Upper lobe of left lung (tissue), 6 donors: ENCODE data around the gene STOM. TPM values are rescaled to one million over a fixed set of nuclear protein-coding genes. Genes with fewer than 3 reads are reported as not detected.
A peak's percentile ranks its signal among the peaks of the same experiment; 100 is the strongest.

Source experiments
- ATAC-seq, 2 donors: fragments of 200-7000 bp; cut with Tn5 transposase; one replicate each; pipeline ENCODE4 v1.9.1; 2022; ENCODE audit warnings: mild to moderate bottlenecking in 2 of 2, moderate library complexity in 2 of 2; ENCODE audit not compliant: low FRiP score in 2 of 2
- DNase-seq, 2 donors: peaks; one replicate each; pipeline ENCODE4 v3.0.0-alpha.2; 2019 to 2020
- H3K27ac ChIP-seq, 4 donors: fragments of 200-600 bp; sonication (generic); one replicate each; pipeline ENCODE4 v1.5.1; 2016 to 2019
- H3K27me3 ChIP-seq, 4 donors: fragments of 200-600 bp; sonication (generic); one replicate each; pipeline ENCODE4 v1.5.1; 2017 to 2019
- H3K36me3 ChIP-seq, 4 donors: fragments of 200-600 bp; sonication (generic); one replicate each; pipeline ENCODE4 v1.5.1; 2016 to 2019
- H3K4me1 ChIP-seq, 4 donors: fragments of 200-600 bp; sonication (generic); one replicate each; pipeline ENCODE4 v1.5.1; 2018 to 2019
- H3K4me3 ChIP-seq, 4 donors: fragments of 200-600 bp; sonication (generic); one replicate each; pipeline ENCODE4 v1.5.1; 2017 to 2019; ENCODE audit warnings: mild to moderate bottlenecking in 2 of 4, moderate library complexity in 1 of 4
- H3K9me3 ChIP-seq, 4 donors: fragments of 200-600 bp; sonication (generic); one replicate each; pipeline ENCODE4 v1.5.1; 2018 to 2019
- EP300 ChIP-seq, 4 donors: sonication (generic); formaldehyde crosslinking; IDR thresholded peaks; one replicate each; pipeline ENCODE4 v1.5.1; 2017; ENCODE audit warnings: antibody characterized with exemption in 4 of 4, control low read depth in 2 of 4
- POLR2A ChIP-seq, 4 donors: fragments of 450-650 bp; IDR thresholded peaks; one replicate each; pipeline ENCODE4 v1.5.1; 2016 to 2017; ENCODE audit warnings: antibody characterized with exemption in 4 of 4, mild to moderate bottlenecking in 2 of 4
- POLR2AphosphoS5 ChIP-seq, 2 donors: sonication (generic); formaldehyde crosslinking; IDR thresholded peaks; one replicate each; pipeline ENCODE4 v1.5.1; 2017; ENCODE audit warnings: antibody characterized with exemption in 2 of 2
- WGBS, 2 donors: methylation state at CpG; one replicate each; pipeline ENCODE4 v1.1.5; 2017 to 2018; 5-methylcytosine and 5-hydroxymethylcytosine counted together
- total RNA-seq, 6 donors: library from RNA; depleted of rRNA in 4 of 6; stranded (reverse); fragments of >200 nt in 4 of 6; gene quantifications; one replicate each; pipeline versions ENCODE4 v1.1.0 to v1.2.1, GENCODE V29; 2016 to 2021
- TF ChIP-seq, protein P1 (sequence below), 6 experiments: fragments of 450-650 bp in 4 of 6; fragments of 200-600 bp in 2 of 6; sonication (generic) in 2 of 6; IDR thresholded peaks; one replicate each; pipeline ENCODE4 v1.5.1; 2016 to 2019; ENCODE audit warnings: antibody characterized with exemption in 6 of 6
- donor health status: DM: no; HTN: no; CAD: no; lungs with moderate emphysema.
- donor health status: DM: no; HTN: yes; CAD: no; lungs with severe emphysema.

Gene STOM
- total RNA-seq, 6 donors from 2014 or later: 96.4 to 480 (median 362) TPM

DNA sequence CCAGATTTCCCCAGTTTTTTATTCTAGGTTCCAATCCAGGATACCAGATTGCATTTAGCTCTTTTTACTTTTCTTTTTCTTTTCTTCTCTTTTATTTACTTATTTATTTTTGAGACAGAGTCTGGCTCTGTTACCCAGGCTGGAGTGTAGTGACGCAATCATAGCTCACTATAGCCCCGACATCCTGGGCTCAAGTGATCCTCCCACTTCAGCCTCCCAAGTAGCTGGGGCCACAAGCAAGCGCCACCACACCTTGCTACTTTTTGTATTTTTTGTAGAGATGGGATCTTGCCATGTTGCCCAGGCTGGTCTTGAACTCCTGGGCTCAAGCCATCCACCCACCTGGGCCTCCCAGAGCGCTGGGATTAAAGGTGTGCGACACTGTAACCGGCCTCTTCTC is 53.7 kb downstream of the STOM start:
- no peak overlapping the region for H3K27ac ChIP-seq
- H3K4me1 ChIP-seq: peaks cover 12 to 13% (median 13%) of the 10 kb centered on the region in 4 donors
- H3K9me3 ChIP-seq: no peaks in the 10 kb centered on the region
- no peak for TF ChIP-seq POLR2AphosphoS5 (IDR thresholded peaks at IDR 0.05)
- H3K36me3 ChIP-seq: peaks cover 38 to 98% (median 74%) of the 10 kb centered on the region in 4 donors
- no peak for DNase-seq
- ATAC-seq: no peak
- H3K27me3 ChIP-seq: no peaks in the 10 kb centered on the region
- WGBS, 2 donors: 89 to 90% methylated on average over 6 of the region's 6 CpGs
- H3K4me3 ChIP-seq: no peak overlapping the region

DNA sequence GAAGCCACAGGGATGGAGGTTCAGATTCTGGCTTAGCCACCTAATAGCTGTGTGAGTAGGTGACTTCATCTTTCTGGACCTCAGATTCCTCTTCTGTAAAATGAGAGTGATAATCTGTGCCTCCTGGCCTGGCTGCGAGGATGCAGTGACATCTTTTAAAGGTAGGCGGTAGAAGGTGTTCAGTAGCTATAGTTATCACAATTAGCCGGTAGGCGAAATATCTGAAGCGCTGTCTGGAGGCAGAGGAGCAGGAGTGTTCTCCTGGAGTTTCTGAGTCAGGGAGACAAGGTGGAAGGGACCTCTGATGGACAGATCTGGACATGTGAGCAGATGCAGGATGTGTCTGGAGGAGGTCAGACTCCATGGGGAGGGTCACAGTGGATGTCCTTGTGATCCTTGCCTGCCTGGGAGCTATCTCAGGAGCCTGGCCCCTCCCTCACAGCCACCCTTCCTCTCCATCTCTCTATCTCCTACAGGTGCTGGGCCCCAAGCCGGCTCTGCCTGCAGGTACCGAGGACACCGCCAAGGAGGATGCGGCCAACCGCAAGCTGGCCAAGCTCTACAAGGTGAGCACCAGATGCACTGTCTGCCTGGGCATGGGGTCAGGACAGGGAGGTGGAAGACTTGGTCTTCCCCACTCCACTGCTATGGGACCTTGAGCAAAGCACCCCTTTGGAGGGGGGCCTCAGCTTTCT is 56.4 kb downstream of the STOM start:
- WGBS, 2 donors: 95 to 99% methylated on average over 6 to 10 of the region's 10 CpGs
- DNase-seq: no peak

DNA sequence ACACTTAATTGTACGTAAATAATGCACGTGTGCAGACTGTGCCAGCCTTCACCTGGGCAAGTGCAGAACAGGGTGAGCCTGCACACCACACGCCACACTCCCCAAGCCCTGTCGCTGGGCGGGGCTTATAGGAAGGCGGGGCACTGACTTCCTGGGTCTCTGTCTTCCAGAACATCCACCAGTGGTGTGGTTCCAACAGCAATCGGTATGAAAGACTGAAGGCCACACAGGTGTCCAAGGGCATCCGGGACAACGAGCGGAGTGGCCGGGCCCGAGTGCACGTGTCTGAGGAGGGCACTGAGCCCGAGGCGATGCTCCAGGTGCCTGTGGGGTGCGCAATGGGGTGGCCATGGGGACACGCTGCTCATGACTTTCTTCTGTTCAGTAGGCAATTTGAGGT is 57.9 kb downstream of the STOM start:
- no peaks in the 10 kb centered on the region for H3K27me3 ChIP-seq
- TF ChIP-seq, protein P1, sequence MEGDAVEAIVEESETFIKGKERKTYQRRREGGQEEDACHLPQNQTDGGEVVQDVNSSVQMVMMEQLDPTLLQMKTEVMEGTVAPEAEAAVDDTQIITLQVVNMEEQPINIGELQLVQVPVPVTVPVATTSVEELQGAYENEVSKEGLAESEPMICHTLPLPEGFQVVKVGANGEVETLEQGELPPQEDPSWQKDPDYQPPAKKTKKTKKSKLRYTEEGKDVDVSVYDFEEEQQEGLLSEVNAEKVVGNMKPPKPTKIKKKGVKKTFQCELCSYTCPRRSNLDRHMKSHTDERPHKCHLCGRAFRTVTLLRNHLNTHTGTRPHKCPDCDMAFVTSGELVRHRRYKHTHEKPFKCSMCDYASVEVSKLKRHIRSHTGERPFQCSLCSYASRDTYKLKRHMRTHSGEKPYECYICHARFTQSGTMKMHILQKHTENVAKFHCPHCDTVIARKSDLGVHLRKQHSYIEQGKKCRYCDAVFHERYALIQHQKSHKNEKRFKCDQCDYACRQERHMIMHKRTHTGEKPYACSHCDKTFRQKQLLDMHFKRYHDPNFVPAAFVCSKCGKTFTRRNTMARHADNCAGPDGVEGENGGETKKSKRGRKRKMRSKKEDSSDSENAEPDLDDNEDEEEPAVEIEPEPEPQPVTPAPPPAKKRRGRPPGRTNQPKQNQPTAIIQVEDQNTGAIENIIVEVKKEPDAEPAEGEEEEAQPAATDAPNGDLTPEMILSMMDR (IDR thresholded peaks at IDR 0.05): no peak
- TF ChIP-seq EP300 (IDR thresholded peaks at IDR 0.05) (no peak), POLR2AphosphoS5 (IDR thresholded peaks at IDR 0.05) (no peak), POLR2A (IDR thresholded peaks at IDR 0.05) (no peak)
- H3K36me3 ChIP-seq: peaks cover 33 to 92% (median 65%) of the 10 kb centered on the region in 4 donors
- DNase-seq (peak in 1 of 2 donors; percentile 52), ATAC-seq (no peak)
- WGBS, 2 donors: 93 to 96% methylated on average over 12 to 17 of the region's 17 CpGs
- no peaks in the 10 kb centered on the region for H3K9me3 ChIP-seq
- no peak overlapping the region for H3K4me3 ChIP-seq
- H3K27ac ChIP-seq: no peak overlapping the region
- no peaks in the 10 kb centered on the region for H3K4me1 ChIP-seq

More for the DNA sequence above, 56.4 kb downstream of the STOM start:
- no peak overlapping the region for H3K27ac ChIP-seq
- ATAC-seq: no peak
- no peak overlapping the region for H3K4me3 ChIP-seq
- peaks cover 42 to 92% (median 72%) of the 10 kb centered on the region in 4 donors for H3K36me3 ChIP-seq
- TF ChIP-seq, protein P1 (IDR thresholded peaks at IDR 0.05): no peak
- TF ChIP-seq EP300 (IDR thresholded peaks at IDR 0.05): no peak
- no peak for TF ChIP-seq POLR2A (IDR thresholded peaks at IDR 0.05)
- no peak for TF ChIP-seq POLR2AphosphoS5 (IDR thresholded peaks at IDR 0.05)
- H3K9me3 ChIP-seq: no peaks in the 10 kb centered on the region
- H3K4me1 ChIP-seq: no peaks in the 10 kb centered on the region
- no peaks in the 10 kb centered on the region for H3K27me3 ChIP-seq

DNA sequence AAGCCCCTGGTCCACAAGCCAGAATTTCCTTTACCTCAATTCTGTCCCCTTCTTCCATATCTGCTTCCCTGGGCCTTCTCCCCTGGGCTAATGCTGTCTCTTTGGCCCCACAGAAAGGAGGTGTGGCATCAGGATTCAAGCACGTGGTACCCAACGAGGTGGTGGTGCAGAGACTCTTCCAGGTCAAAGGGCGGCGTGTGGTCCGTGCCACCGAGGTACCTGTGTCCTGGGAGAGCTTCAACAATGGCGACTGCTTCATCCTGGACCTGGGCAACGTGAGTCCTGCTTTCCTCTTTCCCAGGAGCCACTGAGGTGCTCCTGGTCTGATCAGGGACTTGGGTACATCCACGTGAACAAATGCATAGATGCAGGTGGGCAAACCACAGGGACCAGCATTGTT is 59.5 kb downstream of the STOM start:
- 79 to 94% methylated on average over 8 to 9 of the region's 9 CpGs for WGBS, 2 donors

DNA sequence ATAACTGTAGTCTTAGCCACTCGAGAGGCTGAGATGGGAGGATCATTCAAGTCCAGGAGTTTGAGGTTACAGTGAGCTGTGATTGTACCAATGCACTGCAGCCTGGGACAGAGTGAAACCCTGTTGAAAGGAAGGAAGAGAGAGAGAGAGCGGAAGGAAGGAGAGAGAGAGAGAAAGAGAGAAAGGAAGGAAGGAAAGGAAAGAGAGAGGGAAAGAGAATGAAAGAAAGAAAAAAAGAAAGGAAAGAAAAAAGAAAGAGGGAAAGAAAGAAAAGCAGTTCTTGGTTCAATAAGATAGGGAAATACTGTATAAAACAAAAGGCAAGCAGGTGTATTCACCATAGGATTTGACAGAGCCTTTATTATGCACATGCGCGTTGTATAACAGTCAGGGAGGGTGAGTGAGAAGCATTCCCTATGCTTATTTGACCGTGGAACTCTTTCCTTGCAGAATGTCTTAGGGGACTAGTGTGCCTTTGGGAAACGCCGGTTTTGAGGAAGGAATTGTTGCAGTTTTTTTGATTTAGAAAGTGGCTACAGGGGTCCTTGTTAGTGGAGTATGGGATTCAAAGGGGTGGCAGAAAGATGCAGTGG is 60.1 kb downstream of the STOM start:
- Histone ChIP-seq H3K27me3 (no peaks in the 10 kb centered on the region), H3K27ac (no peak overlapping the region), H3K4me3 (no peak overlapping the region), H3K36me3 (peaks cover 30 to 90% (median 58%) of the 10 kb centered on the region in 4 donors), H3K4me1 (peaks cover 0 to 9% (median 3%) of the 10 kb centered on the region in 4 donors), H3K9me3 (no peaks in the 10 kb centered on the region)
- ATAC-seq (no peak), DNase-seq (no peak)
- WGBS, 2 donors: 94 to 96% methylated on average over 7 of the region's 7 CpGs
- TF ChIP-seq POLR2AphosphoS5 (IDR thresholded peaks at IDR 0.05) (no peak), EP300 (IDR thresholded peaks at IDR 0.05) (no peak), POLR2A (IDR thresholded peaks at IDR 0.05) (no peak)
- TF ChIP-seq, protein P1 (IDR thresholded peaks at IDR 0.05): no peak

More for the DNA sequence above, 59.5 kb downstream of the STOM start:
- no peak for TF ChIP-seq EP300 (IDR thresholded peaks at IDR 0.05)
- TF ChIP-seq POLR2A (IDR thresholded peaks at IDR 0.05): no peak
- TF ChIP-seq, protein P1 (IDR thresholded peaks at IDR 0.05): no peak
- TF ChIP-seq POLR2AphosphoS5 (IDR thresholded peaks at IDR 0.05): no peak
- DNase-seq: no peak
- no peak for ATAC-seq
- Histone ChIP-seq H3K27ac (no peak overlapping the region), H3K36me3 (peaks cover 30 to 90% (median 59%) of the 10 kb centered on the region in 4 donors), H3K4me1 (peaks cover 0 to 4% (median 1%) of the 10 kb centered on the region in 4 donors), H3K9me3 (no peaks in the 10 kb centered on the region), H3K4me3 (no peak overlapping the region), H3K27me3 (no peaks in the 10 kb centered on the region)
